NCI-H2227 treated with DMSO at 0.1 percent for 48 hours (cell line): ENCODE results near the gene FOXD2.

Experiments used
- DNase-seq: peaks from one replicate; lab custom pipeline; 2025; lab: John Stamatoyannopoulos, UW

The FOXD2 gene

DNA sequence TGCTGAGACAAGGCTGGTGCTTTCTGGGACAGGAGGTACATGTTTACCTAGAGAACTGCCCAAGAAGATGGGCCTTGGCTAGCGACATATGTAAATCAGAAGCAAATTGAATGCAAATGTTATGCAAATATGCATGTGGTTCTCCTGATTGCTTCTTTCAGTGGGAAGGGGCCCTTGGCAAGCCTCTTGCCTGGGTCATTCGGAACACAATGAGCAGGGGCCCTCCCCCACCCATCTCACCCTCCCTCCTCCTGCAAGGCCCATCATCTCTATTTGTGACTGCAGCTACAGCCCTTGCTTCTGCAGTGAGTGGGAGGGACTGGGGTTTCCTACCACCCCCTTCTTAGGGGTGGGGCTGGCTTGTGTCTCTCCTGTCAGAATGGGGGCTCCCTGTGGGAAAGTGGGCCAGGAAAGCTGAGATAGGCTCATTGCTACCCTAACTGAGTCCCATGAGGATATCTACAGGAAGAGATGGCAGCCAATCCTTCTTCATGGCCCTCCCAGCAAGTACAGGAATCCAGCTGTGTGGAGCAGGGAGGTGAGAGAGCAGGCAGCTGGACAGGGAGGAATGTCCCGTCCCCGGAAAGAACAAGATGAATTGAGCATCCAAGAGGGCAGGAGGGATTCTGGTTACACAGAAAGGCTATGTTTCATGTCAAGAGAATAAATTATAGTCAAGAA lies 31.0 kb downstream of the FOXD2 start:
- no peak for DNase-seq

DNA sequence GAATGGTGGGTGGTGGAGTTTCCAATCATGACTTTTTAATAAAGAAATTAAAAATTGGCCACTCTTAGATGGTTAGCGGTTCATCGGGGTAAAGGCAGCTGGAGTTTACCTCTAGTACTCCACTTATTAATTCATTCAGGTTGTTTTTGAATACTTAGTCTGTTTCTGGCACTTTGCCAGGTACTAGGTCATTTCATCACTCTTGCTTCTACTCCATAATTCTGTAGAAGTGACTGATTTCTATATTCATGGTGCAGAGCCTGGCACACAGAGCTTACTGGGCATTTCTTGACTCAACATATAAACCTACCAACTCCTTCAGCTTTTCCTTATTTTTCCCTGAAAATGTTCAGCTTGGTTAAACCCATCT lies 31.5 kb downstream of the FOXD2 start:
- no peak for DNase-seq

DNA sequence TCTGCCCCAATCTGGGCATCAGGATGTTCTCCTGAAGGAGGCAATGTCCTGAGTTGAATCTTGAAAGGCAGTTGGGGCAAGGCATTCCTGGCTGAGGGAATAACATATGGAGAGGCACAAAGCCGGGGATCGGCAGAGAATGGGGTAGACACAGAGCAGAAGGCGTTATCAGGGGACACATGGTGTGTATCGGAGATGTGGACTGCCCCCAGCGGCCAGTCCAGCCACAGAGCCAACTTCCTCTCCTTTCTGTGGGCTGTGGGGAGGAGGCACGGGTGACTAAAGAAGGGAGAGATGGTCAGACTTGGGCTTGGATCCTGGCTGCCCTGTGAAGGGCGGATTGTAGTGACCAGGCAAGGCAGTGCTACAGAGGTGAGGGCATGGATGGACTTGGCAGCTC lies 32.1 kb downstream of the FOXD2 start:
- no peak for DNase-seq

DNA sequence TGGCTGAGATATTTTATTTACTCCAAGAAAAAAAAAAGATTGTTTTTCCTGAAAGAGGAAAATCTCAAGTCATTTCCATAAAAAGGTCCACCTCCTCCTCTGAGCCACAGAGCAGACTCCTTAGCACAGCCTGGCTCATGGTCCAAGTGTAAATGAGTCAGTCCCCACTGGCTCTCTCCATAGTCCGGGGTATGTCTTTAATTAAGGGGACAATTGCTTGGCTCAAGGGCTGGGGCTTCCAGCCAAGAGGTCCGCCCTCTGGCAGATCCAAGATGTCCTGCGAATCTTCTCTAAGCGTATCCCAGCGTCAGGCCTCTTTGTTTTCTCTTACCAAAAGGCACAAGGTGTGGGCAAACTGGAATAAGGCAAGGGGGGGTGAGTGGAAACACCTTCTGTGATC lies 33.3 kb downstream of the FOXD2 start:
- DNase-seq, result no peak

DNA sequence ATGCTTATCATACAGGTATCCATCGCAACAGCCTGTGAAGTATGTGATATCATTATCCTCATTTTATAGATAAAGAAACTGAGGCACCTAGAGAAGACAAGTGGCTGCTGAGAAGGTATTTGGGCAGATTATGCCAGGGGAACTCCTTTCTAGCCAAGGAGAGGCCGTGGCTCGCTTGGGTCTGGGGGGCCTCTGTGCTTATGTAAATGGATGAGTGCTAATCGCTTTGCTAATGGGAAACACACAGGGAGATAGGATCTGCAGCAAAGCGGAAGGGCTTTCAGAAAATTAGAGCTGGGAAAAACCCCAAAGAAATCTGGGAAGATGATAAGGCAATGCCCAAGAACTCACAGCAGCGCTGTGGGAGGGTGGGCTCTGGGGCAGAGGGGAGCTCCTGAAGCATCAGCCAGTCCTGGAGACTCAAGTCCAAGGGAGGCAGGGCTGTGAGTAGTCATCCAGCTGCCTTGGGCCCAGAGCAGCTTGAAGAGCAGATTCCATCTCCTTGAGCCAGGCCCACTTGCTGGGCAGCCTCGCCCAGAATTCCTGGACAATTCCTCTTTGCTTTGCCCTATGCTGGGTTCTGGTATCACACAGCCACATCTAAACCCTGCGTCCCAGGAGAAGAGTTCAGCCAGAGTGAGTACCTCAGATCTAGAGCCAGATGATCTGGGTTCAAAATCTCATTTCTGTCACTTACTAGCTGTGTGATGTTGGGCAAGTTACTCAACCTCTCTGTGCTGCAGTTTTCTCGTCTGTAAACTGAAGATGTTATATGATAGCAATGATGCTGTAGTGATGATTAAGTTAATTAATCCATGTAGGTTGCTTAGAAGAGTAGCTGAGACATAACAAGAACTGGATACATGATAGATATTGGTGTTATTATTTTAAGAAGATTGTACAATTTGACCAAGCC lies 36.7 kb downstream of the FOXD2 start:
- no peak for DNase-seq

DNA sequence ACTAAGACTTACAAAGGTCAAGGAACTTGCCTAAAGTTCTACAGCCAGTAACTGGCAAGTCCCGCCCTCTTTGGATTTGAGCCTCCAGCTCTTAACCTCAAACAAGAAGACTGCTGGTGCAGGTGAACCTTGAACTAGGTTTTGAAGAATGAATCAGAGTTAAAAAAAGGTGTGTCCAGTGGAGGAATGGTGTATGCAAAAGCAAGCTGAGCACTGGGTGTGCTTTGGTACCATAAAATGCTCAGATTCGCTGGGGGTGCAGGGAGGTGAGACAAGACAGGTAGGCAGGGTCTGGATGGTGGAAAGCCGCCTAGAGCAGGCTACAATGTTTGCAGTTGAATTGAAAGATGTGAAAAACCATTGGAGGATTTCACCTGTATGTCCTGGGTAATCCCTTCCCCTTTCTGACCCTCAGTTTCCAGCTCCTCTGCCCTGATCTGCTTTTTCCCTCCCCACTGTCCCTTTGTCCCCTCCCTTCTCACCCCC lies 39.8 kb downstream of the FOXD2 start:
- DNase-seq, result no peak

DNA sequence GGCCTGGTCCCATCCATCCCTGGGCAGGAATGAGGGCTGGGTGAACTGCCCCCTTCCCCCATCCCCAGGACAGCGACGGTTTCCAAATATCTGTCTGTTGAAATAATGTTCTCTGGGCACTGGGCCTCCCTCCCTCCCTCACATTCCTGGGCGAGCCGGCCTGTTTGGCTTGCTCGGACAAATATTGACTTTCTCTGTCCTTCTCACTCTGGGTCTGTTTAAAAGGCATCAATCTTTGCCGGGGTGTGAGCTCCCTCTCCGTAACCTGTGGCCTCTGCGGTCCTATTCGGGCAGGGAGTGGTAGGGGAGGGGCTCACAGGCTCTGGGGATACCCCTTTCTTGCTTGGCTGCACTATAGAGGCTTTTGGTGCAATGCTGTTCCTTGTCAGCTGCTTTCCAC lies 40.2 kb downstream of the FOXD2 start:
- DNase-seq, result no peak

DNA sequence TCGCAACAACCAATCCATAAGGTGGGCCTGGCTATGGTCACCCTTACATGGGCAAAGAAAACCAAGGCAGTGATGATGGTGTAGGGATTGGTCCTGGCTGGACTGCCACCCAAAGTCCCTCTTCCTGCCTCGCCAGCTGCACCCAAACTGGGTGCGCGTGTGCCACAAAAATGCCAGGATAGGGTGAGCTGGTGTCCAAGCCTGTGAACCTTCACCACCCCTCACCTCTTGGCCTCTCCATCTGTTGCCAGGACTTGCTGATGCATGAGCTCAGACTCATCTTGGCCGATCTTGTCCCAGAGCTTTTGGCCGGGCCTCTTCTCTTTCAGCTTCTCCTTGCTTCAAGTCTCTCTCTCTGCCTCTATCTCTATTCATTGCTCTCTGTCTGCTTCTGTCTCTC lies 41.8 kb downstream of the FOXD2 start:
- no peak for DNase-seq

DNA sequence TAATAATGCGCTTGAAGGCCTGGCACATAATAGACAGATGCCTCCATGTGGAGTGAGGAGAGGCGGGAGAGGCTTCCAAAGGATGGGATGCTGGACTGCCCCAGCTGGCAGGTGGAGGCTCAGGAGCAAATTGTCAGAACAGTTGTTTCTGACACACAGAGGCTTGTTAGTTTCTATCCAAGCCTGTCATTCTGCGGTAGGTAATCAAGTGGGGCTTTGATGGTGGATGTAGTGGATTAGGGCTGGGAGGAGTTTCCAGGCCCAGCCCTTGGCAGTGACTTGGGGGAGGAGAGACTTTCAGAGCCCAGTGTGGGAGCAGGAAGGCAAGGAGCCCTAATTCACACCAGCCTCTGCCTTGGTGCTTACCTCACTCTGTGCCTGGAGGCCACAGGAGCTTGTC lies 44.1 kb downstream of the FOXD2 start:
- no peak for DNase-seq

DNA sequence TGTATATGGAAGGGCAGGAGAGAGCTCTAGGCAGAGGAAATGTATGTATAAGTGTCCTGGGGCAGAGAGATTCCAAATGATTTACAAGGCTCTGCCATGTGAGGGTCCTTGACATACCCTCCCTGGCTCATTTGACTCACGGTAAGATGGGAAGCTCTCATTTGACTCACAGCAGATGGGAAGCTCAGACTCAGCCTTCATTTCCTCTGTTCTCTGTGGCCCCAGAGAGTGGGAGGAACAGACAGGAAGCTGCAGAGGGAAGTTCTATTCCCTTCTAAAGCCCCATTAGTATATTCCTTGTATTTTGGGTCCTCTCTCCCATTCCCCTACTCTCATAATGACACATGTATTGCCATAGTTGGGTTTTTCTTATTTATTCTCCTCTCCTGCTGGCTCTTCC lies 44.9 kb downstream of the FOXD2 start:
- no peak for DNase-seq

DNA sequence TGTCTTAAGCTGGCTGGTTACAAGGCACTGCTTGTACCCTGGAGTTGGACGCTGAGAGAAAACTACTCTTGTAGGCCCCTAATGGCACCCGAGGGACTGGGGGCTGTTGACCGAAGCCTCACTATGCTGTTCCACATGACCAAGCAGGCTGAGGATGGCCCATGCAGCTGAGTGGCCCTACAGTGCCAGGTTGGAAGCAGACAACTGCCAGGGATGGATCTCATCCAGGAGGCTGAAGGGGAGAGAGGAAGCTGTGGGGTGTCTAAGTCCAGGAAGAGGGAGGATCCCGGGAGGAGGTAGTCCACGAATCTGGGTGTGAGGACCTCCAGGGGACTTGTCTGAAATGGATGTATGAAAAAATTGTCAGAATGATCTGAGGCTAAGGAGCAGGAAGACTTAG lies 45.8 kb downstream of the FOXD2 start:
- DNase-seq, result no peak

DNA sequence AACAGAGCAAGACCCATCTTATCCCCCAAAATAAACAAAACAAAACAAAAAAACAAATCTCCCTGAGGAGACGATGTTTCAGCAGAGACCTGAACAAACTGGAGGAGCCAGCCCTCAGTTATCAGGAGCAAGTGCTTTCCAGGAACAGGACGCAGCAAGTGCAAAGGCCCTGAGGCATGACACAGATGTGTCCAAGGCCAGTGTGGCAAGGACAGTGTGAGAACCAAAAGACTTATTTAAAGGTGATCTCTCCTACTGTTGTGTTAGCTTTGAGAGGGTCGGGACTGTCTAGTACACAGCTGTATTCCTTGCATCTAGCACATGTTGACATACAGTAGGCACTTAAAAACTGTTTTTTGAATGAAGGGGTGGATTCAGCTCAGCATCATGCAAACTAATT lies 48.0 kb downstream of the FOXD2 start:
- DNase-seq, result no peak

DNA sequence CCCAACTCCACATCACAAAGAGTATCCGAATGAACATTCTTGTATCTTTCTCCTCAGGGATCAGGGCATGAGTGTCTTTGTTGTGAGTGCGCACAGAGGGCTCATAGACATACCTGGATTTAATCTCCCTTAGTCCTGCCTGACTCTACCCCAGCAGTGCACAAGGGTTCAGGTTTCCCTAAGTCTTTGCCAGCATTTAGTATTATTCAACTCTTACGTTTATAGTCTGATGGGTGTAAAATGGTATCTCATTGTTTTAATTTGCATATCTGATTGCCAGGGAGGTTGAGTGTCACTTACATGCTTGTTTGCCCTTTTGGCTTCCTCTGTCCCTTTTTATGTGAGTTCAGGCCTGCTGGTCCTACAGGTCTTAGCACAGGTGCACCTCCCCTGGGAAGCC lies 49.5 kb downstream of the FOXD2 start:
- no peak for DNase-seq

DNA sequence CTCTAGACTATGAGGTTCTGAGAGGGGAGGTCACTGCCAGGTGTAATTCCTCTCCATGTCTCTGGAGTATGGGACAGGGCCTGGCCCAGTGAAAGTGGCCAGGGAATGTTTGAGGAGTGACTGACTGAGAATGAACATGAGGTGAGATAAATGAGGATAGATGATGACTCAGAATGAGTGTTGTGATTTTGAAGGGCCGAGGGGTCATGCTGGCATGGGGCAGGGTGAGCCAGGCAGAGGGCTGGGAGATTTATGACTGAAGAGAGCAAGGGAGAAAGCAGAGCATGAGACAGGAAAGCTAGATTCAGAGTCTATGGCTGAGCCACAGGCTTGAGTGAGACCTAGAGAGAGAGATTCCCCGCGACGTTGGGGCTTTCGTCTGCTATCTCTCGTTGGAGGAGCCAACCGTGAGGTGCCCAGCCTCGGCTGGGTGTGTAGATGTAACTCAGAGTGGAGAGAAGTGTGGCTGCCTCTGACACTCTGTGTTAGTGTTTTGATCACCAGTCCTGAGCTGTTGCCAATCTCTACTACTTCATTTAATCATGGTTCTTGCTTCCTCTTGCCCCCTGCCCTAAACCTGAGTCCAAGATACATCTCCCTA lies 50.1 kb downstream of the FOXD2 start:
- no peak for DNase-seq
